ENCODE results near the gene NAPG.

DNA sequence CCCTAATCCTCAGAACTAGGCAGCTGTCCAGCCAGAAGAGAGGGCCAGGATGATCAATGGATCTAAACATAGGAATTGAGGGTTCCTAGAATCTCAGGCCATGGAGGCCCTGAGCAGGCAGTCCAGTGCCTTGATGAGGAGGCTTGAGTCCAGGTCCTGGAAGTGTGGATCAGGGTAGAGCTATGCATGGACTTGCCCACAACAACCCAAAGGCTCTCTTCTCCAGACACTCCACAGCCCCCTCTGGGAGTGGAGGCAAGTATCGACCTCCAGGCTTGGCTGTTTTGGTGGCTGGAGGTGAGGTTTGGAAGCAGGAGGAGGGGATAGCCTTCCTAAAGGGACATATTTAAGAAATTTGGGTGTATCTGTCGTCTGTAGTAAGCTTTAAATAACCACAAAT, 45.7 kb downstream of the NAPG start:
- TF ChIP-seq POLR2AphosphoS5 (IDR thresholded peaks at IDR 0.05; ENCODE audit: low read length) = no peak
- TF ChIP-seq, protein P1, sequence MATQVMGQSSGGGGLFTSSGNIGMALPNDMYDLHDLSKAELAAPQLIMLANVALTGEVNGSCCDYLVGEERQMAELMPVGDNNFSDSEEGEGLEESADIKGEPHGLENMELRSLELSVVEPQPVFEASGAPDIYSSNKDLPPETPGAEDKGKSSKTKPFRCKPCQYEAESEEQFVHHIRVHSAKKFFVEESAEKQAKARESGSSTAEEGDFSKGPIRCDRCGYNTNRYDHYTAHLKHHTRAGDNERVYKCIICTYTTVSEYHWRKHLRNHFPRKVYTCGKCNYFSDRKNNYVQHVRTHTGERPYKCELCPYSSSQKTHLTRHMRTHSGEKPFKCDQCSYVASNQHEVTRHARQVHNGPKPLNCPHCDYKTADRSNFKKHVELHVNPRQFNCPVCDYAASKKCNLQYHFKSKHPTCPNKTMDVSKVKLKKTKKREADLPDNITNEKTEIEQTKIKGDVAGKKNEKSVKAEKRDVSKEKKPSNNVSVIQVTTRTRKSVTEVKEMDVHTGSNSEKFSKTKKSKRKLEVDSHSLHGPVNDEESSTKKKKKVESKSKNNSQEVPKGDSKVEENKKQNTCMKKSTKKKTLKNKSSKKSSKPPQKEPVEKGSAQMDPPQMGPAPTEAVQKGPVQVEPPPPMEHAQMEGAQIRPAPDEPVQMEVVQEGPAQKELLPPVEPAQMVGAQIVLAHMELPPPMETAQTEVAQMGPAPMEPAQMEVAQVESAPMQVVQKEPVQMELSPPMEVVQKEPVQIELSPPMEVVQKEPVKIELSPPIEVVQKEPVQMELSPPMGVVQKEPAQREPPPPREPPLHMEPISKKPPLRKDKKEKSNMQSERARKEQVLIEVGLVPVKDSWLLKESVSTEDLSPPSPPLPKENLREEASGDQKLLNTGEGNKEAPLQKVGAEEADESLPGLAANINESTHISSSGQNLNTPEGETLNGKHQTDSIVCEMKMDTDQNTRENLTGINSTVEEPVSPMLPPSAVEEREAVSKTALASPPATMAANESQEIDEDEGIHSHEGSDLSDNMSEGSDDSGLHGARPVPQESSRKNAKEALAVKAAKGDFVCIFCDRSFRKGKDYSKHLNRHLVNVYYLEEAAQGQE (IDR thresholded peaks at IDR 0.05; ENCODE audit: low read depth, low read length) = no peak
- TF ChIP-seq EZH2 (IDR thresholded peaks at IDR 0.05; ENCODE audit: borderline replicate concordance, control insufficient read depth, low read depth, low read length) = no peak
- TF ChIP-seq, protein P2, sequence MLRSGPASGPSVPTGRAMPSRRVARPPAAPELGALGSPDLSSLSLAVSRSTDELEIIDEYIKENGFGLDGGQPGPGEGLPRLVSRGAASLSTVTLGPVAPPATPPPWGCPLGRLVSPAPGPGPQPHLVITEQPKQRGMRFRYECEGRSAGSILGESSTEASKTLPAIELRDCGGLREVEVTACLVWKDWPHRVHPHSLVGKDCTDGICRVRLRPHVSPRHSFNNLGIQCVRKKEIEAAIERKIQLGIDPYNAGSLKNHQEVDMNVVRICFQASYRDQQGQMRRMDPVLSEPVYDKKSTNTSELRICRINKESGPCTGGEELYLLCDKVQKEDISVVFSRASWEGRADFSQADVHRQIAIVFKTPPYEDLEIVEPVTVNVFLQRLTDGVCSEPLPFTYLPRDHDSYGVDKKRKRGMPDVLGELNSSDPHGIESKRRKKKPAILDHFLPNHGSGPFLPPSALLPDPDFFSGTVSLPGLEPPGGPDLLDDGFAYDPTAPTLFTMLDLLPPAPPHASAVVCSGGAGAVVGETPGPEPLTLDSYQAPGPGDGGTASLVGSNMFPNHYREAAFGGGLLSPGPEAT (IDR thresholded peaks at IDR 0.05; ENCODE audit: low read depth) = no peak
- TF ChIP-seq KDM1A (IDR thresholded peaks at IDR 0.05; ENCODE audit: borderline replicate concordance) = no peak
- no peak for TF ChIP-seq TAF1 (IDR thresholded peaks at IDR 0.05; ENCODE audit: borderline replicate concordance, low read depth, low read length)
- TF ChIP-seq, protein P3, sequence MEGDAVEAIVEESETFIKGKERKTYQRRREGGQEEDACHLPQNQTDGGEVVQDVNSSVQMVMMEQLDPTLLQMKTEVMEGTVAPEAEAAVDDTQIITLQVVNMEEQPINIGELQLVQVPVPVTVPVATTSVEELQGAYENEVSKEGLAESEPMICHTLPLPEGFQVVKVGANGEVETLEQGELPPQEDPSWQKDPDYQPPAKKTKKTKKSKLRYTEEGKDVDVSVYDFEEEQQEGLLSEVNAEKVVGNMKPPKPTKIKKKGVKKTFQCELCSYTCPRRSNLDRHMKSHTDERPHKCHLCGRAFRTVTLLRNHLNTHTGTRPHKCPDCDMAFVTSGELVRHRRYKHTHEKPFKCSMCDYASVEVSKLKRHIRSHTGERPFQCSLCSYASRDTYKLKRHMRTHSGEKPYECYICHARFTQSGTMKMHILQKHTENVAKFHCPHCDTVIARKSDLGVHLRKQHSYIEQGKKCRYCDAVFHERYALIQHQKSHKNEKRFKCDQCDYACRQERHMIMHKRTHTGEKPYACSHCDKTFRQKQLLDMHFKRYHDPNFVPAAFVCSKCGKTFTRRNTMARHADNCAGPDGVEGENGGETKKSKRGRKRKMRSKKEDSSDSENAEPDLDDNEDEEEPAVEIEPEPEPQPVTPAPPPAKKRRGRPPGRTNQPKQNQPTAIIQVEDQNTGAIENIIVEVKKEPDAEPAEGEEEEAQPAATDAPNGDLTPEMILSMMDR (IDR thresholded peaks at IDR 0.05 in 2 of 3, conservative IDR thresholded peaks at IDR 0.05 in 1 of 3; ENCODE audit: control insufficient read depth in 2 of 3, extremely low read depth in 1 of 3, insufficient read depth in 1 of 3, low read depth in 3 of 3, low read length in 3 of 3) = no peak
- TF ChIP-seq, protein P4, sequence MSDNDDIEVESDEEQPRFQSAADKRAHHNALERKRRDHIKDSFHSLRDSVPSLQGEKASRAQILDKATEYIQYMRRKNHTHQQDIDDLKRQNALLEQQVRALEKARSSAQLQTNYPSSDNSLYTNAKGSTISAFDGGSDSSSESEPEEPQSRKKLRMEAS (IDR thresholded peaks at IDR 0.05; ENCODE audit: low read depth, low read length) = no peak
- no peak for TF ChIP-seq MXI1 (IDR thresholded peaks at IDR 0.05; ENCODE audit: low read depth, low read length)
- TF ChIP-seq ESRRA (IDR thresholded peaks at IDR 0.05; ENCODE audit: low read length) = no peak
- no peak for TF ChIP-seq HCFC1 (IDR thresholded peaks at IDR 0.05; ENCODE audit: low read length)

All from GM12878 (cell line).